Lower leg skin (tissue), 4 donors: ENCODE data around the gene C2orf68. TPM values are rescaled to one million over a fixed set of nuclear protein-coding genes. Genes with fewer than 3 reads are reported as not detected.
"Not testable (repeated sequence)": the region's sequence is repeated elsewhere in the genome, so short reads cannot be mapped to it uniquely, and the experiment has no call there.

Experiments used
- DNase-seq, 2 donors: peaks; one replicate each; pipeline ENCODE4 v3.0.0-alpha.2; 2019; ENCODE audit warnings: low spot score in 2 of 2
- H3K4me3 ChIP-seq: fragments of 200-600 bp; sonication (generic); 2 replicates; pipeline ENCODE4 v1.5.1; 2017; ENCODE audit warnings: mild to moderate bottlenecking, low read depth; ENCODE audit not compliant: poor library complexity, severe bottlenecking
- CTCF ChIP-seq, 3 donors: fragments of 450-650 bp; IDR thresholded peaks; one replicate each; pipeline ENCODE4 v1.5.1; 2016; ENCODE audit warnings: antibody characterized with exemption in 3 of 3, mild to moderate bottlenecking in 3 of 3, moderate library complexity in 2 of 3
- POLR2A ChIP-seq, 2 donors: fragments of 450-650 bp; IDR thresholded peaks; one replicate each; pipeline ENCODE4 v1.6.1; 2016 to 2017; ENCODE audit warnings: antibody characterized with exemption in 2 of 2, mild to moderate bottlenecking in 1 of 2, moderate library complexity in 1 of 2
- WGBS, 2 donors: methylation state at CpG; one replicate each; pipeline ENCODE4 v1.1.5; 2018; 5-methylcytosine and 5-hydroxymethylcytosine counted together
- intact Hi-C: fragments of 100-400 bp; cut with DNase I; formaldehyde crosslinking; loops from one replicate; pipeline ENCODE4 v1.15.0; 2023; ENCODE audit warnings: low total_unique reads
- total RNA-seq, 4 donors: library from RNA; depleted of rRNA; stranded (reverse); fragments of >200 nt; gene quantifications; one replicate each; pipeline ENCODE4 v1.1.0, GENCODE V29; 2016

C2orf68 gene
- total RNA-seq, 4 donors from 2014 or later, result 15.1 to 41.1 (median 19.0) TPM

- intact Hi-C loops, result no loop called here
- H3K4me3 ChIP-seq, result peak within 1 kb of the TSS; percentile 47
- no peak for TF ChIP-seq POLR2A (IDR thresholded peaks at IDR 0.05)
- no peak for TF ChIP-seq CTCF (IDR thresholded peaks at IDR 0.05)
- 6 to 9% methylated on average over 26 to 51 of the region's 64 CpGs for WGBS, 2 donors
- peak; percentile 95 to 98 for DNase-seq
Measured at GRCh38 chr2:85561280-85562212, 50.3 kb downstream of the C2orf68 start, which contains the start of gene GGCX. TSS of gene GGCX (minus strand) at chr2:85561493. CDS start at chr2:85561428, 65 bp downstream.

DNA sequence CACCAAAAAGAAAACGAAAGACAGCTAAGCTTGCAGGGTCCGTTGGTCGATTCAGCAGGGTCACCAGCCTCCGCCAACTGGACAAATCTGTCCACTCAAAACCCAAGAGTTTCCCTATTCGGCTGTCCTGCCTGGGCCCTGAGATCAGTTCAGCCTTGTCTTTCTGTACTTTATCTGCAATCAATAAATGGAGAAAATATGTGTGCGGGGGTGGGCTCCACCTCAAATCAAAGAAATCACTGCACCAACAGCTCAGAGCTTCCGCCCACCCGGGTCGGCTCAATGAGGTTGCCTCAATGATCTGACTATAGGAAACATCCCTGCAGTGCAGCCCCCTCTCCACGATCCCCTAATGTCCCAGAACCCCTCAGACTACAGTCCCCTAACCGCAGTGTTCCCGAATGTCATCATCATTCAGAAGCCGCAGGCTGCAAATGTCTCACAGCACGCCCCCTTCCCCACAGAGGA lies 51.0 kb downstream of the C2orf68 start:
- intact Hi-C loops, result no loop called here
- no peak for TF ChIP-seq POLR2A (IDR thresholded peaks at IDR 0.05)
- TF ChIP-seq CTCF (IDR thresholded peaks at IDR 0.05), result no peak
- WGBS, 2 donors, result 4 to 5% methylated on average over 13 to 14 of the region's 14 CpGs
- peak overlapping the region; percentile 47 for H3K4me3 ChIP-seq
- no peak for DNase-seq

GRCh38 chr2:85560403-85560726 lies 51.5 kb downstream of the C2orf68 start:
- DNase-seq, intact Hi-C loops, H3K4me3 ChIP-seq: not testable (repeated sequence)
- 74 to 76% methylated on average over 12 of the region's 12 CpGs for WGBS, 2 donors

DNA sequence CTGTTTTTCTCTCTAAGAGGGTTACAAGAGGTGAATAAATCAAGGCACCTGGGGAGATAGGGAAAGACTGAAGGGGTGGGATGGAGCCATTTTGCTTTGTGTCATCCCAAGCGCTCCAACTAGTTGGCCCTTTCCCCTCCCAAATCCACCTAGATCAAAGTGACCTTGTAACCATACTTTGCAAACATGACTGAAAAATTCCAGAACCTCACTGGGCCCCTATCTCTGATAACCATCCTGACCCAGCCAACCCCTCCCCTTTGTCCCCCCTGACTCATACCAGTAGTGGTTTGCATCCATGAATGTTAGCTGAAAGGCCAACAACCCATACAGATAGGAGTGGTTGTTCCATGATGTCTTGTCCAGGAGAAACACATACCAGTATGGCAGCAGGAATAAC lies 53.7 kb downstream of the C2orf68 start:
- WGBS, 2 donors, result 96 to 100% methylated on average over 1 of the region's 1 CpG
- intact Hi-C loops, result no loop called here
- peak in 1 of 2 donors; percentile 56 for DNase-seq
- no peak overlapping the region for H3K4me3 ChIP-seq
- TF ChIP-seq CTCF (IDR thresholded peaks at IDR 0.05), result no peak
- no peak for TF ChIP-seq POLR2A (IDR thresholded peaks at IDR 0.05)

- no peak for TF ChIP-seq POLR2A (IDR thresholded peaks at IDR 0.05)
- no peak for TF ChIP-seq CTCF (IDR thresholded peaks at IDR 0.05)
- intact Hi-C loops, result no loop called here
- 92 to 93% methylated on average over 5 of the region's 5 CpGs for whole genome bisulfite sequencing, 2 donors
- H3K4me3 ChIP-seq, result no peak overlapping the region
- DNase-seq, result no peak
Measured at GRCh38 chr2:85557130-85557529, 54.7 kb downstream of the C2orf68 start.

Other genes with a start within 250 kb of the C2orf68 start
- gene CAPG, start 201.7 kb downstream of the C2orf68 start, total RNA-seq, result 100 to 1,000 TPM; 177 to 272 (median 232) TPM
- gene SH2D6, start 193.4 kb downstream of the C2orf68 start, total RNA-seq, result not detected
- gene MAT2A, start 72.9 kb downstream of the C2orf68 start, total RNA-seq, result 10 to 100 TPM; 71.2 to 96.4 (median 83.0) TPM
- gene GGCX, start 50.6 kb downstream of the C2orf68 start, total RNA-seq, result 10 to 100 TPM; 15.8 to 37.1 (median 25.8) TPM
- gene VAMP8, start 34.5 kb downstream of the C2orf68 start, total RNA-seq, result 100 to 1,000 TPM in 2 of 4 donors, 10 to 100 TPM in 2; 88.3 to 207 (median 113) TPM
- 10 to 100 TPM; 10.1 to 35.6 (median 14.0) TPM for gene VAMP5, start 27.6 kb downstream of the C2orf68 start, total RNA-seq
- gene RNF181, start 16.3 kb downstream of the C2orf68 start, total RNA-seq, result 100 to 1,000 TPM in 3 of 4 donors, 10 to 100 TPM in 1; 63.1 to 114 (median 107) TPM
- gene TMEM150A, start 9.4 kb downstream of the C2orf68 start, total RNA-seq, result 10 to 100 TPM in 2 of 4 donors, 1 to 10 TPM in 2; 5.8 to 13.7 (median 9.5) TPM
- 100 to 1,000 TPM in 1 of 4 donors, 10 to 100 TPM in 3; 45.6 to 160 (median 67.9) TPM for gene USP39, start 4.1 kb upstream of the C2orf68 start, total RNA-seq
- not detected for gene SFTPB, start 56.1 kb upstream of the C2orf68 start, total RNA-seq
- 1 to 10 TPM in 2 of 4 donors, under 1 TPM in 1, not detected in 1; 0.42 to 3.6 (median 1.3) TPM for gene GNLY, start 82.3 kb upstream of the C2orf68 start, total RNA-seq
- 10 to 100 TPM; 27.3 to 79.8 (median 33.7) TPM for gene ATOH8, start 141.9 kb upstream of the C2orf68 start, total RNA-seq